Ovary (tissue), 3 donors: ENCODE measurements around the gene SERPINF2.

ENCODE experiments used
- EP300 ChIP-seq: sonication (generic); formaldehyde crosslinking; IDR thresholded peaks from one replicate; pipeline ENCODE4 v1.6.1; 2017; ENCODE audit warnings: antibody characterized with exemption
- POLR2A ChIP-seq: fragments of 450-650 bp; IDR thresholded peaks from one replicate; pipeline ENCODE4 v1.6.1; 2017; ENCODE audit warnings: antibody characterized with exemption, mild to moderate bottlenecking, moderate library complexity
- TF ChIP-seq, protein P1 (sequence below), 3 donors: fragments of 450-650 bp in 2 of 3; fragments of 200-600 bp in 1 of 3; IDR thresholded peaks; one replicate each; pipeline versions ENCODE4 v1.5.1 to v1.8.0; 2016 to 2022; ENCODE audit warnings: antibody characterized with exemption in 3 of 3, mild to moderate bottlenecking in 1 of 3
- donor health status: DM: no; HTN: no; CAD: no.

DNA sequence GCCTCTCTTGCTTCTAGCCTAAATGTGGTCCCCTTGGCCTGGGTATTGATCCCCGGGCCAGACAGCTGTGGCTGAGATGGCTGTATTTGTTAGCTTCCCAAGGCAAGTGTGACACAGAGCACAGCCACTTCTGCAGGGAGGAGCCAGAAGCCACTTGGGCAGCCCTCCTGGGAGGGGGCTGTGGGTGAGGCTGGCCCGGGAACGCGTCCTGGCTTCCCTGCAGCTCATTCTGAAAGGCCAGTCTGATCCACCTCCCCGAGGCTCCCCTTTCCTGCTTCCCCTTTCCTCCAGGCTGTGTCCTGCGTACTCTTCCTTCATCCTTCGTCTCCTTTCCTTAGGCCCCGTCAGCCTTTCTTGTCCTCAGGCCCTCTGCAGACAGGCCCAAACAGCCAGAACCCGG lies 8.0 kb downstream of the SERPINF2 start:
- TF ChIP-seq, protein P1, sequence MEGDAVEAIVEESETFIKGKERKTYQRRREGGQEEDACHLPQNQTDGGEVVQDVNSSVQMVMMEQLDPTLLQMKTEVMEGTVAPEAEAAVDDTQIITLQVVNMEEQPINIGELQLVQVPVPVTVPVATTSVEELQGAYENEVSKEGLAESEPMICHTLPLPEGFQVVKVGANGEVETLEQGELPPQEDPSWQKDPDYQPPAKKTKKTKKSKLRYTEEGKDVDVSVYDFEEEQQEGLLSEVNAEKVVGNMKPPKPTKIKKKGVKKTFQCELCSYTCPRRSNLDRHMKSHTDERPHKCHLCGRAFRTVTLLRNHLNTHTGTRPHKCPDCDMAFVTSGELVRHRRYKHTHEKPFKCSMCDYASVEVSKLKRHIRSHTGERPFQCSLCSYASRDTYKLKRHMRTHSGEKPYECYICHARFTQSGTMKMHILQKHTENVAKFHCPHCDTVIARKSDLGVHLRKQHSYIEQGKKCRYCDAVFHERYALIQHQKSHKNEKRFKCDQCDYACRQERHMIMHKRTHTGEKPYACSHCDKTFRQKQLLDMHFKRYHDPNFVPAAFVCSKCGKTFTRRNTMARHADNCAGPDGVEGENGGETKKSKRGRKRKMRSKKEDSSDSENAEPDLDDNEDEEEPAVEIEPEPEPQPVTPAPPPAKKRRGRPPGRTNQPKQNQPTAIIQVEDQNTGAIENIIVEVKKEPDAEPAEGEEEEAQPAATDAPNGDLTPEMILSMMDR (IDR thresholded peaks at IDR 0.05) = no peak
- no peak for TF ChIP-seq POLR2A
- TF ChIP-seq EP300 = no peak
